Adrenal gland (tissue), 5 donors: Measurements from ENCODE around the gene SLC5A11.

Experiments used
- POLR2A ChIP-seq, 2 donors: fragments of 450-650 bp; IDR thresholded peaks; one replicate each; pipeline ENCODE4 v1.6.1; 2017; ENCODE audit warnings: antibody characterized with exemption in 2 of 2, mild to moderate bottlenecking in 2 of 2, moderate library complexity in 1 of 2
- TF ChIP-seq, protein P1 (sequence below), 6 experiments: fragments of 450-650 bp in 4 of 6; fragments of 200-600 bp in 2 of 6; sonication (generic) in 1 of 6; IDR thresholded peaks; 1 replicate in 5 of 6; 2 replicates in 1 of 6; pipeline versions ENCODE4 v1.5.1 to v1.8.0; 2016 to 2021; ENCODE audit warnings: antibody characterized with exemption in 6 of 6, mild to moderate bottlenecking in 2 of 6, moderate library complexity in 1 of 6
- donor health status: DM: no; HTN: no; CAD: no.

DNA sequence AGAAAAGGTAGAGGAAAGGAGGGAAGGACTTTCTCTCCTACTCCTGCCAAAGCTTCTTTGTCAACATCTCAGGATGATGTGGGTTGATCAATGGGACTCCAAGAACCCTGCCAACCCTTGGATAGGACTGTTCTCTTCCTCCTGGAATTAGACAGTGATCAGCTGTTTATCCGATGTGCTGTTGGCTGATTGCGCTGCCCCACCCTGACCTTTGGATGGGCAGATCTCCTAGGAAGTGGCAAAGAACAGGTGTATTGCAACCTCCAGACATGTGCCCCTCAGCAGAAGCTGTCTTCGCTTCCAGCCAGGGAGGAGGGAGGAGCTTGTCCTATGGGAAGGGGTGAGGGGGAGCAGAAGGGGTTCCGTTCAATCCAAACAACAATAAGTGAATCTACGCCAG is 30.5 kb downstream of the SLC5A11 start:
- TF ChIP-seq, protein P1, sequence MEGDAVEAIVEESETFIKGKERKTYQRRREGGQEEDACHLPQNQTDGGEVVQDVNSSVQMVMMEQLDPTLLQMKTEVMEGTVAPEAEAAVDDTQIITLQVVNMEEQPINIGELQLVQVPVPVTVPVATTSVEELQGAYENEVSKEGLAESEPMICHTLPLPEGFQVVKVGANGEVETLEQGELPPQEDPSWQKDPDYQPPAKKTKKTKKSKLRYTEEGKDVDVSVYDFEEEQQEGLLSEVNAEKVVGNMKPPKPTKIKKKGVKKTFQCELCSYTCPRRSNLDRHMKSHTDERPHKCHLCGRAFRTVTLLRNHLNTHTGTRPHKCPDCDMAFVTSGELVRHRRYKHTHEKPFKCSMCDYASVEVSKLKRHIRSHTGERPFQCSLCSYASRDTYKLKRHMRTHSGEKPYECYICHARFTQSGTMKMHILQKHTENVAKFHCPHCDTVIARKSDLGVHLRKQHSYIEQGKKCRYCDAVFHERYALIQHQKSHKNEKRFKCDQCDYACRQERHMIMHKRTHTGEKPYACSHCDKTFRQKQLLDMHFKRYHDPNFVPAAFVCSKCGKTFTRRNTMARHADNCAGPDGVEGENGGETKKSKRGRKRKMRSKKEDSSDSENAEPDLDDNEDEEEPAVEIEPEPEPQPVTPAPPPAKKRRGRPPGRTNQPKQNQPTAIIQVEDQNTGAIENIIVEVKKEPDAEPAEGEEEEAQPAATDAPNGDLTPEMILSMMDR (IDR thresholded peaks at IDR 0.05), result no peak
- TF ChIP-seq POLR2A (IDR thresholded peaks at IDR 0.05), result no peak
